ENCODE results near the gene POR.
"Not testable (repeated sequence)": the region's sequence is repeated elsewhere in the genome, so short reads cannot be mapped to it uniquely, and the experiment has no call there.

The POR gene

DNA sequence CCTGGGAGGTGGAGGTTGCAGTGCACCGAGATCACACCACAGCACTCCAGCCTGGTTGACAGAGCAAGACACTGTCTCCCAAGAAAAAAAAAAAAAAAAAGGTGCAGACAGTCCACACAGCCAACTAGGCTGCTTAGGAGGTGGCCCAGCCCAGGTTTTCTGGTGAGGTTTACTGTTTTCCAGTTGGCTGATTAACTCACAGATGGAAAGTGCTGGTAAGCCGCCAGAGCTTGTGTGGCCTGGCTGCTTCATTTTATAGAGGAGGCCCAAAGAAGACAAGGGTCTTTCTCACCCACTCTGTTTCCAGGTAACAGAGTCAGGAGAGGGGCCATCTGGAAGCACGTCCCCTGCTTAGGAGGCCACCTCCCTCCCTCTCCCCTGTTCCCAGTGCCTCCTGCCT, 29.9 kb upstream of the POR start:
- no peak for DNase-seq (ENCODE audit: low read depth)

DNA sequence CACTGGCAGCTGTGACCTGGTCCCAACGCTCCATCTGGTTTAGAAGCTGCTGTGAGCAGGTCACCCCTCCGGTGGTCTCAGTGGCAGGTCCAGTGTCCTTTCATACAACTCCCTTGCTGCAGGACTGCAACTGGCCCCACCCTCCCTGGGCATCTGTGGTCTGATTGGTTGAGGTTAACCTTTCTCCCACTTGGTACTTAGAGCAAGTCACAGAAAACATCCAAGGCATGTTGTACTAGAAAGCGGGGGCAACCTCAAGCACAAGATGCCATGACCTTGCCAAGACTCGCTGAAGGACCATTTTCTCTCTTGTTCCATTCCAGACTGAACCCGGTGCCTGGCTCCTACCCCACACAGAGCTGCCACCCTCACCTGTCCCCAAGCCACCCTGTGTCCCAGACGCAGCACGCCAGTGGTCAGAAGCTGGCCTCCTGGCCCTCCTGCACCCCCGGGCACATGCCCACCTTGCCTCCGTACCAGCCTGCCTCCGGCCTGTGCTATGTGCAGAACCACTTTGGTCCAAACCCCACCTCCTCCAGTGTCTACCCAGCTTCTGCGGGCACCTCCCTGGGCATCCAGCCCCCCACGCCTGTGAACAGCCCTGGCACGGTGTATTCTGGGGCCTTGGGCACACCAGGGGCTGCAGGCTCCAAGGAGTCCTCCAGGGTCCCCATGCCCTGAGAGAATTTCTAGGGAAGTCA, 27.1 kb upstream of the POR start:
- no peak for DNase-seq (ENCODE audit: low read depth)

DNA sequence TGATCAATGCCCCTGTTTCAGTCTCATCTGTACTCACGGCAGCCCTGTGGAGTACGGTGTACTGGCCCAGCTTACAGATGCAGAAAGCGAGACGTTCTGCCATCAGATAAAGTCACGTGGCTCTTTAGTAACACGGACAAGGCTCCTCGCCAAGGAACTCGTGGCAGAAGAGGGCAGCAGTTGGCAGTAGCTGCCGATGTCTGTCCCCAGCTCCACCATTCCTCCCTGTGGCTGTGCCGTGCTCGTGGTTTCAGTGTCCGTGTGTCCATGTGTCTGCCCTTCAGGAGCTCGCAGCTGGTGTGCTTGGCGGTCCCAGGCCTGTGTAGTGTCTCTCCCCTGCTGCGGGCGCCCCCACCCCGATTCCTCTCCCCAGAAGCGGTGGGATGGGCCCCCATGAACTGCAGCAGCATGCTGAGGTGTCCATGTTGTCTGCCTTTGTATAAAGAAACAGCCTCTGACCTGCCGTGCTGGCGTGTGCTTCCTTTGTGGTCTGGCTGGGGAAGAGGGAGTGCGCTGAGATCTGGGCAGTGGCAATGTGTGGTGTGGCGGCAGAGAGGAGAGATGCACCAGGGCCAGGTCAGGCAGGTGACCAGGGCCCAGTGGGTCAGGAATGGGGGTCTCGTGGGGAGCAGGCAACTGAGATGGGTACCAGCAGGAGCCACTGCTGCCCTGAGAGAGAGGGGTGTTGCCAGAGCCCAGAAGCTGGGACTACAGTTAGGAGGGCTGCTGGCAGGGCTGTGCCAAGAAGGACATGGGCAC, 26.3 kb upstream of the POR start:
- DNase-seq (ENCODE audit: low read depth): no peak

DNA sequence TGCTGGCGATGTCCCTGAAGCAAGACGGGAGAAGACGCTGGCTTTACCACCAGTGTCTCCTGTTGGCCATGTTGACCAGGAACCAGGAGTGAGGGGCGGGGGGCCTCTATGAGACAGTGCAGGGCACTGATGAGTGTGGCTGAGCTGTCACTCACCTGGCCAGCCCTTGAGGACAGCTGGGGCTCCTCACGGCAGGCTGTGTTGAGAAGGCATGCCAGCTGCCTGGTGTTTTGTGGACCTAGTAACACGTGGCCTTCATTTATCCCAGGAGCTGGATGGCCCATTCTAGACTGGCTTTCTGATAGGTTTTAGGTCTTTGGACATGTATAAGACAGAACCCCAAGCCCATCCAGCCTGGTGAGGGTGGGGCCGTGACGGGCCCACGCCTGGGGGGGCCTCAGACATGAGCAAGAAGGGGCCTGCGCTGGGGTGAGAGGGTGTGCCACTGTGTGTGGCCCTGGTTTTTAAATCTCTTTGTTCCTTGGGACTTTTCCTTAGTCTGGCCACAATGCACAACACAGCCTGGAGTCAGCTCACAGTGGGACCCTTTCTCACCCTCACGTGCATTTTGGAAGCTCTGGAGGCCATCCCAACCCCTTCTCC, 25.6 kb upstream of the POR start:
- DNase-seq (ENCODE audit: low read depth): no peak

DNA sequence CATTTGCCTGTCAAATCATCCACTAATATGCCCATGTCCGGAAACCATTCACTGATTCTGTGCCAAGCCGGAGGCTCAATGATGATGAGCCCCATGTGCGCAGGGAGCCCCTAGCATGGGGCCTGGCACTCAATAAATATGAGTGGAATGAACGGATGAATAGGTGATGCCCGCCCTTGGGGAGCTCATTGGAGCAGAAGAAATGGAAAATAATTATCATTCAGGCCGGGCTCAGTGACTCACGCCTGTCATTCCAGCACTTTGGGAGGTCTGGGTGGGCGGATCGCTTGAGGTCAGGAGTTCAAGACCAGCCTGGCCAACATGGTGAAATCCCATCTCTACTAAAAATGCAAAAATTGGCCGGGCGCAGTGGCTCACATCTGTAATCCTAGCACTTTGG, 25.1 kb upstream of the POR start:
- DNase-seq (ENCODE audit: low read depth): no peak

DNA sequence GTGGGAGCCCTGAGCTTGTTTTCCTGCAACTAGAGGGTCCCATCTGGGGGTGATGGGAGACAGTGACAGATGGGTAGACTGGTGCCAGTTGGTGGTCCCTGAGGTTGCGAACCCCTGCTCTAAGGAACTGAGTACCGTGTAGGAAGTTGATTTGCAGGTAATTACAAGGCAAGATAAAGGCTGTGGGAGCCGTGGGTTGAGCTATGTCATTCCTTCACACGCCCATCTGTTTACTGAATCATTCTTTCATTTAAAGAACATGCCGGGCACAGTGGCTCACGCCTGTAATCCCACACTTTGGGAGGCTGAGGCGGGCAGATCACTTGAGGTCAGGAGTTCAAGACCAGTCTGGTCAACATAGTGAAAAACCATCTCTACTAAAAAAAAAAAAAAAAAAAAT, 23.7 kb upstream of the POR start:
- not testable (repeated sequence) for DNase-seq (ENCODE audit: low read depth)

DNA sequence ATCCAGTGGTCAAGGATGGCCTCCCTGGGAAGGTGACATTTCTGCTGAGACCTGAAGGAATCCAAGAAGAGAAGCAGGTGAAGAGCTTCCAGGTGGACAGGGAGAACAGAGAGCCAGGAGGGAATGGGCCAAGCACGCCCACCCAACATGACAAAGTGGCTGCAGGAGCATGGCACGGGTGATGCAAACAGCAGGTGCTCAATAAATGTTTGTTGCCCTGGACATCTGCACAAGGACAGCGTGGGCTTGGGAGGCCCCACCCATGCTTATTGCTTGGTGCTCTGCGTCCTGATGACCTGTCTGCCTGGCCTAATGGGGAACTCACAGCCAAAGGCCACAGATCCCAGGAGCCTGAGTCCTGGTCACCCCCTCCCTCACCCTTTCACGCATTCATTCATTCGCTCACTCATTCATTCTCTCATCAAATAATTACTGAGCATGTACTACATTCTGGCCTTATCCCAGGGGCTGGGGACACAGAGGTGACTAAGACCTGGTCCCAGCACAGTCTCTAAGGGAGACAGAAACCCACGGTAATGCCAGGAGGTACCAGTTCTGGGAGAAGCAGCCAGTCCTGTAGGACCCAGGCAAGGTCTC, 23.0 kb upstream of the POR start:
- no peak for DNase-seq (ENCODE audit: low read depth)

DNA sequence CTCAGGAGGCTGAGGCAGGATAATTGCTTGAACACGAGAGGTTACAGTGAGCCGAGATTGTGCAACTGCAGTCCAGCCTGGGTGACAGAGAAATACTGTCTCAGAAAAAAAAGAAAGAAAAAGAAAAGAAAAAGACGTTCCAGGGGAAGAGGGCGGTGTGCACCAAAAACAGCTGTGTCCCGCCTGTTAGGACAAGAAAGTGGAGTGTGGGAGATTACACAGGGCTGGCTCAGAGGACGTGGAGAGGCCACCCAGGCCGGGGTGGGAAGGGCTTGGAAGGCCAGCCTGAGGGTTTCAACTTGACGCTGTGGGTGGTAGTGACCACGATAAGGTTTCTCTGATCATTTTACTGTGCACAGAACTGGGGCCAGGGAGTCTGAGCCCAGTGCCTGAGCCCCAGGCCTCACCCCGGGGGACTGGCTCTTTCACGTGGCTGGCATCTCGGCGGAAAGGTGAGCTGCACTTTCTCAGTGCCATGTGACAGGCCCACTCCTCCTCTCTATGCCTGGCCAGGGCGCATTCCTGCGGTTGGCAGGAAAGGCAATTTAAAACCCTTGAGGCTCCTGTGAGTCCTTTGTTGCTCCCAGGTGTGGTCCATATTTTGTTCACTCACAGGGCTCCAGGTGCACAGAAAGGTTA, 22.2 kb upstream of the POR start:
- DNase-seq (ENCODE audit: low read depth): no peak

DNA sequence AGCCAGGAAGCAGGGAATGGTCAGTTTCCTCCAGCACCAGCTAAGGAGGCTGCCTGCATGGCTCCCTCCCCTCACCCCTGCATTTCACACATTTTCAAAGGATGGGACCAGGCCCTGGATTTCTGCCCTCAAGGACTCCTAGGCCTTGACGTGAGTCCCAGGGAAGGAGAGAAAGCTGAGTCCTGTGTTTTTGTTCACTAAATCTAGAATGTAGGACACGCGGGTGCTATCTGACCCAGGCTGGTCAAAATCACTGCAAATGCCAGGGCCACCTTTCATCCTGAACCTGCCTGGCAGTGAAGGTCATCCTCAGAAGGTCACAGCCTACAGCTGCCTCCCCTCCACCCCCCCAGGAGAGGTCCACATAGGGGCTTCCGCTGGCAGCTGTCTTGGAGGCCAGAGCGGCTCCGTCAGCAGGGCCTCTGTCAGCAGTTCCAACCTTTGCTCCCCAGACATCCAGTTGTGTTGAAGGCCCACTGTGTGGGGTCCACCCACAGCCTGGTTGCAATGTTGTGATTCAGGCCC, 18.1 kb upstream of the POR start:
- DNase-seq (ENCODE audit: low read depth): no peak

DNA sequence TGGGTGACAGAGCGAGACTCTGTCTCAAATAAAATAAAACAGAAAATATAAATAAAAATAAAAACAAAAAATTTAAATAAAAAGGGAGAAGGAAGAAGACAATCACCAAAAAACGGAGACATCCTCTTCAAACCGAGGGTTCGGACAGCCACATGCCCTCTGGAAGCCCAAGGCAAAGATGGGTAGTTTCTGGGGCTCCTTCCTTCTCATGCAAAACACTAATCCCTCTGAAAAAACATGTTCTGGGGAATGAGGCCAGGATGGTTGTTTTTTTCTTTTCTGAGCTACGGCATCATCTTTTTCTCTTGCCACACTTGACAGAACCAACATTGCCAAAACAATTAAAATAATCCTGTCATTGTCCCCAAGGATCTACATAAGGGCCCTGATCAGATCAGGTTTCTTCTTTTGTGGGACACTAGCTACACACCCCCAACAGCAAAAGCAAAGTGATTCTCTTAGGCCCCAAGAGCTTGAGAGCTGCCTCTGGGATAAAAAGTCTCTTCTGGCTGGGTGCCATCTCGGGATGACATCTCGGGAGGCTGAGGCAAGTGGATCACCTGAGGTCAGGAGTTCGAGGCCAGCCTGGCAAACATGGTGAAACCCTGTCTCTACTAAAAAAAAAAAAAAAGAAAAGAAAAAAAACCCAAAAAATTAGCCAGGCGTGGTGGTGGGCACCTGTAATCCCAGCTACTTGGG, 14.2 kb upstream of the POR start:
- no peak for DNase-seq (ENCODE audit: low read depth)

DNA sequence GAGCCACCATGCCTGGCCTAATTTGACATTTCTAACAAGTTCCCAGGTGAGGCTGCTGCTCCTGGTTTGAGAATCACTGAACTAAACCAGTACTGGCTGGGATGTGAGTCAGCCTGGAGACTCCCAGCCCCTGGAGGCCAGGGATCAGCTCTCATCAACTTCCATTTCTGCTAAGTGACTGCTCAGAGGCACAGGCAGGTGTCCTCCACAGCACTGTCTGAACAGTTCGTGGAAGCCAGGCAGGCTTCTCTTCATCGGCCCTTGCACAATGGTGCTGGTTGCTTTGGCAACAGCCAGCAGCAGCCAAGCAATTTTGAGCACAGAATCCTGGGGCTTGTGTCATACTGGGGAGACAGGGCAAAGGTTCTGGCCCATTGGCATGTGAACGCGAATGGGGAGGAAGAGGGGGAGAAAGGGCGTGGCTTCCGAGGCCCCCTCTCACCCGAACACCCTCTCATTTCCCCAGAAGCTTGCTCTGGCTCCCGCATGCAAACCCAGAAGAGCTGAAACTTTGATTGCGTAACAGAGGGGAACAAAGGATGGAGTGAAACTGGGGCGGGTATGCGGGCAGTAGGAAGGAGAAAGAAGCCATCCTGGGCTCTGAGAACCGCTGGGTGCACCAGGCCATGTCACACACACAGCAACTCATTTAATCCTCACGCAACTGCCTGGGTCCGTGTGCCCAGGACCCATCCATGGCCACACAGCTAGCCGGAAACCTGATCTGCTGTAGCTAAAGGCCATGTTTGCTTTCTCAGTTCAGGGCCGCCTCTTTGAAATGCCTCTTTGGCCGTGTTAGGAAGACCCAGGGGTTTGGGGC, 9.0 kb upstream of the POR start:
- DNase-seq (ENCODE audit: low read depth): no peak

DNA sequence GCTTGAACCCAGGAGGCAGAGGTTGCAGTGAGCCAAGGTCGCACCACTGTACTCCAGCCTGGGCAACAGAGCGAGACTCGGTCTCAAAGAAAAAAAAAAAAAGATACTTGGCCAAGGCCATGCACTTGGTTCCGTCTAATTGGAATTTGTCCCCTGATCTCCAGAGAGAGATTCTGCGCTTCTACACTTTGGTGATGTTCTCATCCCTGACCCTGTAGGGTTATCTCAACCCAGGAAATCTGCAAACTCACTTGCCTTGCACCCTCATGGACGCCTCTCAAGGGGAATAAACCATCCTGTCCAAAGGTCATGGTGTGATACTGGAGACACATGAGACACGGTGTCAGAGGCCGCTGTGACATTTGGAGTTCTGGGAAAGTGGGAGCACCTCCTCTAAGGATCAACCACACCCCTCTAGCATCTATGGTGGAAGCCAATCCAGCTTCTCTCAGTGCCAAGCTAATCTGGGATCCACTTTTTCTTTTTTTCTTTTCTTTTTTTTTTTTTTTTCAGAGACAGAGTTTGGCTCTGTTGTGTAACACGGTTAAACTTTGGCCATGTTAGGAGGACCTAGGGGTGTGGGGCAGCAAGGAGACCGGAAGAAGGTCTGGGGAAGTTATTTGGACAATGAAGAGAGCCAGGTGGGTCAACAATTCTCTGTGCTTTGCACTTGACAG, 7.8 kb upstream of the POR start:
- no peak for DNase-seq (ENCODE audit: low read depth)

DNA sequence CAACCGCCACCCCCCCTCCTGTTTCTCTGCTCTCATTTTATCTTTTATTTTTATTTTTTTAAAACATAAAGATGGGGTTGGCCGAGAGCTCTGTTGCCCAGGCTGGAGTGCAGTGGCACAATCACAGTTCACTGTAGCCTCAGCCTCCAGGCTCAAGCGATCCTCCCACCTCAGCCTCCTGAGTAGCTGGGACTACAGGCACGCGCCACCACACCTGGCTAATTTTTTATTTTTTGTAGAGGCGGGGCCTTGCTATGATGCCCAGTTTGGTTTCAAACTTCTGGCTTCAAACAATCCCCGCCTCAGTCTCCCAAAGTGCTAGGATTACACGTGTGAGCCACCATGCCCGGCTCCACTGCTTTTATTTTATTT, 7.3 kb upstream of the POR start:
- not testable (repeated sequence) for DNase-seq (ENCODE audit: low read depth)

DNA sequence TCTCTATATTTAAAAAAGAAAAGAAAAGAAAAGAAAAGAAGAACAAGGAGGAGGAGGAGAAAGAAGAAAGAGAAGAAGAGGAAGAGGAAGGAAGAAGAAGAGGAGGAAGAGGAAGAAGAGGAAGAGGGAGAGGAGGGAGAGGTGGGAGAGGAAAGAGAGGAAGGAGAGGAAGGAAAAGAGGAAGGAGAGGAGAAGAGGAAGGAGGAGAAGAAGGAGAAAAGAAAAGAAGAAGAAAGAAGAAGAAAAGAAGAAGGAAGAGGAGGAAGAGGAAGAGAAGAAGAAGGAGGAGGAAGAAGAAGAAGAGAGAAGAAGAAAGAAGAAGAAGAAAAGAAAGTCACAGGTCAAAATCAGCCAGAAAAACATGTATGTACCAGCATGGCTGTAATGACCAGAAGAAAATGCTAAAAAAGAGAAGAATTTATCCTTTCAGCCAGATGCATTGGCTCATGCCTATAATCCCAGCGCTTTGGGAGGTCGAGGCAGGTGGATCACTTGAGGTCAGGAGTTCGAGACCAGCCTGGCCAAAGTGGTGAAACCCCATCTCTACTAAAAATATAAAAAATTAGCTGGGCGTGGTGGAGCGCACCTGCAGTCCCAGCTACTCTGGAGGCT, 5.3 kb upstream of the POR start:
- no peak for DNase-seq (ENCODE audit: low read depth)

DNA sequence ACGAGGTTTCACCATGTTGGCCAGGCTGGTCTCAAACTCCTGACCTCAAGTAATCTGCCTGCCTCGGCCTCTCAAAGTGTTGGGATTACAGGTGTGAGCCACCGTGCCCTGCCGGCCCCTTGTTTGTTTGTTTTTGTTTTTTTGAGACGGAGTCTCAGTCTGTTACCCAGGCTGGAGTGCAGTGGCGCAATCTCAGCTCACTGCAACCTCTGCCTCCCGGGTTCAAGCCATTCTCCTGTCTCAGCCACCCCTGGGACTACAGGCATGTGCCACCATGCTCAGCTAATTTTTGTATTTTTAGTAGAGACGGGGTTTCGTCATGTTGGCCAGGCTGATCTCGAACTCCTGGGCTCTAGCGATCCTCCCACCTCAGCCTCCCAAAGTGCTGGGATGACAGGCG, 3.8 kb upstream of the POR start:
- DNase-seq (ENCODE audit: low read depth): not testable (repeated sequence)

DNA sequence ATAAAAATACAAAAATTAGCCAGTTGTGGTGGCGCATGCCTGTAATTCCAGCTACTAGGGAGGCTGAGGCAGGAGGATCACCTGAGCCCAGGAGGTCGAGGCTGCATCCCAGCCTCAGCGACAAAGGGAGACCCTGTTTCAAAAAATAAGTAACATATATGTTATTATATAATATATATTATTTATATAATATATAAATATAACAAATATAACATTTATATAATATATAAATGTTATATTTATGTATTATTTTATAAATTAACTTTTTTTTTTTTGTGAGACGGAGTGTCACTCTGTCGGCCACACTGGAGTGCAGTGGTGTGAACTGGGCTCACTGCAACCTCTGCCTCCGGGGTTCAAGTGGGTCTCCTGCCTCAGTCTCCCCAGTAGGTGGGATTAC, 1.5 kb upstream of the POR start:
- DNase-seq (ENCODE audit: low read depth): no peak

DNA sequence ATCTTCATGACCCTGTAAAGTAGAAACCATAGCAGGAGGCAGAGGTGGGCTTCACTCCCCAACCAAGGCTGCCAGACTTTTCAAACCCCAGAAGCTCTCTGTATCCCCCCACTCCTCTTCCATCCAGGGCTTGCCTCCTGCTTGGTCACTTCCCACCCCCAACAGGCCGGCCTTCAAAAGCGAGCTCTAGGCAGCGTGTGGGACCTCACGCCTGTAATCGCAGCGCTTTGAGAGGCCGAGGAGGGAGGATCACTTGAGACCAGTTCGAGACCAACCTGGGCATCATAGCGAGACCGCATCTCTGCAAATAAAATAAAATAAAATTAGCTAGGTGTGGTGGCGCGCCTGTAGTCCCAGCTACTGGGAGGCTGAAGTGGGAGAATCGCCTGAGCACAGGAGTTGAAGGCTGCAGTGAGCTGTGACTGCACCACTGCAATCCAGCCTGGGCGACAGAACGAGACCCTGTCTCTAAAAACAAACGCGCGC, 743 bp upstream of the POR start:
- no peak for DNase-seq (ENCODE audit: low read depth)

DNA sequence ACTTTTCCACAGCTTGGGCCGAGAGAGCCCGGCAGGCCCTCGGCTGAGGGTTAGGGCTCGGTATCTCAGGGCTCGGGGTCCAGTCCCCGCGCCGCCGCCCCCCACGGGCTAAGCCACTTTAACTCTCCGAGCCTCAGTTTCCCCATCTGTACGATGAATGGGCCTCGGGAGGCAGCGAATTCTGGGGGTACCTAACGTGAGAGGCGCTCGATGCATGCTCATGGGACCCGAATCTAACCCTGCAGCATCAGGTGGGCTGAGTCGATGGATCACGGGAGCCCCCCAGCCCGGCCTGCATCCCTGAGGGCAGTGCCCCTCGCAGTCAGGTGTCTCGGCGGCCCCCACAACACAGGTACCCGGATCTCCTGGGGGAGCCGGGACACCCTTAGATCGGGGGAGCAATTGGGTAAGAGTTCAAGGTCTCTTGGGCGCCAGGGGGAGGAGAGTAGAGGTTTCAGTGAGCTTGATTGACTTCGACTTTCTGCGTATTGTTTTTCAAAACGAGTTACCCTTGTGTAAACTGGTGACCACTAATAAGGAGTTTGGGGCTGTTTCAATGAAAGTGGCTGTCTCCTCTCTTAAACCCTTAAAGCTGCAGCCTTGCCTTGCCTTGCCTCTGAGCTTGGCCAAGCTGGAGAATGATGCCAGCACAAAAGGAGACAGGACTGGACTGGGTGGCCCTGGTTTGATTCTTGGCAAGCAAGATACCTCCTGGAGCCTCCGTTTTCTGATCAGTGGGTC, 631 bp downstream of the POR start:
- no peak for DNase-seq (ENCODE audit: low read depth)

DNA sequence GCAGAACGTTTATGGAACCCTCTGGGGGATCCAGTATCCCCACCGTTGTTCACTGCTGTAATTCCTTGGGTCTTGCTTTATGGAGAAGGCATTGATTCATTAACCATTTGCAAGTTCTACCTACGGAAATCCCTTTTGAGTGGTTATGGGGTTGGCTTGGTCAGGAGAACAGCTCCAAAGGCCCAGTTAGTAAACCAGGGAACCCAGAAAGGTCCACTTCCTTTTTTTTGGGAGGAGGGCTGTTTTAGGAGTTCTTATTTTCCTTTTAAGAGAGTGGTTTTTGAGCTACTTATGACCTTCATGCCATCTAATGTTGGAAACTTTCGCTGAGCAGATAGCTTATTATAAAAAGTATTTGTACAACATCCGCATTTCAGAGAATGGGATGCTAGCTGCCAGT, 1.3 kb downstream of the POR start:
- no peak for DNase-seq (ENCODE audit: low read depth)

Data from T follicular helper cell (primary cell).